GM06990 (cell line): ENCODE measurements around the gene STK32B.

Experiments used
- DNase-seq: peaks from one replicate; pipeline ENCODE4 v3.0.0-alpha.2; 2011; ENCODE audit not compliant: insufficient read length; ENCODE audit errors: extremely low read depth
- H3K27me3 ChIP-seq: replicated peaks from 2 replicates; pipeline ENCODE4 v1.6.0; 2011; ENCODE audit warnings: low read length; ENCODE audit not compliant: control insufficient read depth, insufficient read depth
- H3K36me3 ChIP-seq: 2 replicates; pipeline ENCODE4 v1.5.1; 2011; ENCODE audit warnings: low read length; ENCODE audit not compliant: control insufficient read depth, insufficient read depth
- H3K4me3 ChIP-seq: replicated peaks from 2 replicates; pipeline ENCODE4 v1.5.1; 2011; ENCODE audit warnings: low read depth, mild to moderate bottlenecking, control low read depth, low read length
- CTCF ChIP-seq: IDR thresholded peaks from 2 replicates; pipeline ENCODE4 v1.5.1; 2011; ENCODE audit warnings: low read length, control low read depth, mild to moderate bottlenecking, inconsistent platforms; ENCODE audit not compliant: insufficient read depth, poor library complexity, severe bottlenecking

The STK32B gene

GRCh38 chr4:5037553-5038551, 13.4 kb upstream of the STK32B start:
- Histone ChIP-seq H3K36me3 (no peaks in the 10 kb centered on the region), H3K4me3 (no peak overlapping the region), H3K27me3 (no peaks in the 10 kb centered on the region)
- no peak for TF ChIP-seq CTCF
- DNase-seq: no peak

GRCh38 chr4:5039800-5040199, 11.5 kb upstream of the STK32B start:
- Histone ChIP-seq H3K4me3 (no peak overlapping the region), H3K36me3 (no peaks in the 10 kb centered on the region), H3K27me3 (no peaks in the 10 kb centered on the region)
- DNase-seq: no peak
- no peak for TF ChIP-seq CTCF

- Histone ChIP-seq H3K4me3 (no peak overlapping the region), H3K36me3 (no peaks in the 10 kb centered on the region), H3K27me3 (no peaks in the 10 kb centered on the region)
- no peak for TF ChIP-seq CTCF
- DNase-seq: no peak
Observed at GRCh38 chr4:5040856-5041620, 10.2 kb upstream of the STK32B start.

- no peak for DNase-seq
- Histone ChIP-seq H3K27me3 (no peaks in the 10 kb centered on the region), H3K4me3 (no peak overlapping the region), H3K36me3 (no peaks in the 10 kb centered on the region)
- no peak for TF ChIP-seq CTCF
Observed at GRCh38 chr4:5041699-5042098, 9.6 kb upstream of the STK32B start.

- DNase-seq: no peak
- no peaks in the 10 kb centered on the region for H3K27me3 ChIP-seq
- TF ChIP-seq CTCF: no peak
- H3K36me3 ChIP-seq: no peaks in the 10 kb centered on the region
- no peak overlapping the region for H3K4me3 ChIP-seq
Observed at GRCh38 chr4:5043579-5043978, 7.7 kb upstream of the STK32B start.
